Measurements from ENCODE around the gene PSMC5.
"Not testable (repeated sequence)": the region's sequence is repeated elsewhere in the genome, so short reads cannot be mapped to it uniquely, and the experiment has no call there.

Gene PSMC5

DNA sequence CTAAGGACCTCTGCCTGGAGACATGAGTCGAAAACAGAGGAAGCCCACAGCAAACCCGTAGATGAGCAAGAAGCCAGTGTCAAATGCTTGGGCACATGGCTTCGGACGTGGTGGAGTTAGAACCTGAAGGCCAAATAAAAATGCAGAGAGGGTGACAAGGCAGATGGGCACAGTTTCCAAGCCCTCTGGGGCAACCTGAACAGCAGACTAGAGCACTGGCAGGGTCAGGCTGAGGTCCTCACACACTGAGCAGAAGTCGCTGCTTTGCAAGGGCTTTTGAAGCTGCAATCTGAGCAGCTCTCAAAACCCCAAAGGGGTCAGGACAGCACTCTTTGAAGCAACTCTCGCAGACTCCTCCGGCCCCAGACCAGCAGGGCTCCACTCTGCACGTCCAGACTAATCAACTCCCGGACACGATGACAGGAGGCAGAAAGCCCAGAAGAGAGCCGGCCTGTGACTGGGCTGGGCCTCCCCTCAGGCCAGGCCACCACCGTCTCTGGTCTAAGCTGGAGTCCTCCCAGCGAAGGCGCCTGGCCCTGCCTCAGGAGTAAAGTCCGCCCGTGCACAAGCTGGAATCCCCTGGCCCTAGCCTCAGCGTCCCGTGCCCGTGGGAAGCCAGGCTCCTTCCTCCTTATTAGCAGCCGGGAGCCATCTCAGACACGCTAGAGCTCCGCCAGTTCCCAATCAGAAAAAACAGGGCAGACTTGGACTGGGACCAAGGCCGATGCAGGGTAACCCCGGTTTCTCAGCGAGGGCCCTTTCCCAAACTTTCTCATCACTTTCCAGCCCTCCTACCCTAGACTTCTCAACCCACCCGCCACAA is 14.3 kb downstream of the PSMC5 start:
- peaks cover 21% of the 10 kb centered on the region for H3K4me1 ChIP-seq (ENCODE audit: insufficient read depth, low read length)
- peak overlapping the region; percentile 81 for H3K9ac ChIP-seq (ENCODE audit: low read depth, low read length)
- no peaks in the 10 kb centered on the region for H3K9me3 ChIP-seq (ENCODE audit: insufficient read depth, low read depth, low read length)
- peaks cover 15% of the 10 kb centered on the region; the same call in 1 of the 2 replicates for H3K27me3 ChIP-seq (ENCODE audit: insufficient read depth, low read length)
- H3K27ac ChIP-seq (ENCODE audit: low read depth, low read length): peak overlapping the region; percentile 33
- peak overlapping the region; percentile 85 for H3K4me3 ChIP-seq (ENCODE audit: low read length)
- peaks cover 6% of the 10 kb centered on the region; the same call in 1 of the 2 replicates for H3K36me3 ChIP-seq (ENCODE audit: insufficient read depth, low read length)
- WGBS: 17% methylated on average over 26 of the region's 26 CpGs

DNA sequence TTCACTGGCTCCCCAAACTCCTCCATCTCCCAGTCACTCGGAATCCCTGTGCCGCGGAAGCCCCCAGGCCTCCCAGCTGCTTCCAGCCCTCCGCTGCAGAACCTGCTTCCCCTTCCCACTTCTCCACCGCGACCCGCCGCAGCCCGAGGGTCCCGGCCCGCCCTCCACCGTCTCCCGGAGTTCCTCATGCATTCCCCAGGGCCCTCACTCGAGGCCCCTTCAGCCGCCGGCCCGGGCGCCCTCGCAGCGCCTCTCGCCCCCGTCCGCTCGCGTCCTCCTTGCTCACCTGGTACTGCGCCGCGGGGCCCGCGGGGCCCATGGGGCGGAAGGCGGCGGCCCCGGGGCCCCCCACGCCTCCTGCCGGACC is 14.9 kb downstream of the PSMC5 start:
- Histone ChIP-seq H3K4me3 (ENCODE audit: low read length) (peak overlapping the region; percentile 85), H3K27ac (ENCODE audit: low read depth, low read length) (peak overlapping the region; percentile 33), H3K36me3 (ENCODE audit: insufficient read depth, low read length) (no peaks in the 10 kb centered on the region), H3K9ac (ENCODE audit: low read depth, low read length) (peak overlapping the region; percentile 81), H3K4me1 (ENCODE audit: insufficient read depth, low read length) (peaks cover 21% of the 10 kb centered on the region), H3K27me3 (ENCODE audit: insufficient read depth, low read length) (peaks cover 21% of the 10 kb centered on the region; the same call in 1 of the 2 replicates), H3K9me3 (ENCODE audit: insufficient read depth, low read depth, low read length) (no peaks in the 10 kb centered on the region)
- WGBS: under 1% methylated on average over 36 of the region's 36 CpGs

DNA sequence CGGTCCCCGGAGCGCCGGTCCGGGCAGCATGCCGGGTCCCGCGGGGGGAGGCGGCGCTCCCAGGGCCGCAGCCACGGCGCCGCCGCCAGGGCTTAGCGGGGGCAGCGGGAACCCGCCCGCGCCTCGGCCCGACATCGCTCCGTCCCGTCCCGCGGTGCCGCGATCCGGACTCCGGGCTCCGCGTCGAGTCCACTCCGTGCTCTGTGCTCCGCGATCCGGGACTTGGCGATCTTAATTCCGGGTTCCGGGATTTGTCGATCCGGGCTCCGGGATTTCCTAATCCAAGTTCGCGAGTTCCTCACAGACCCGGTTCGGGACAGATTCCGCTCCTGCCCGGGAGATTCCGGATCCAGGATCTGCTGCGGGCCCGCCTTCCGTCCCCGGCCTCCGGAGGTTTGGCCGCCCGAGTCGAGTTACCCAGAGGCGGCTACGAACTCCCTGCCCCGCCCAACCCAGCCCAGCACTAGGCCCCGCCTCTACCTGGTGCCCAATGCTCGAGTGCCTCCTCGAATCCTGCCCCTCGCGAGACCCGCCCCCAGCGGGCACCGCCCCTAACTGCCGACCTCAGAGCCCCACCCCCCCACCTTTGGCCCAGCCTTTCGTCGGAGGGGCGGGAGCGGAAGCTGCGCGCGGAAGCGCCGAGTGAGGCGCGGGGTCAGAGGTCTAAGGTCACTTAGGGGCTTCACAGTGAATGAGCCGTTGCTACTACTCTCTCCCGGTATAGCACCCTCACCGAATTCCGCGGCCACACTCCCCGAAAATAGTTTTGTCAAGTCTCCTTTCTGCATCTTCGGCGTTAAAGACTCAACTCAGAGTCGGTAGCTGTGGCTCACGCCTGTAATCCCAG is 15.5 kb downstream of the PSMC5 start, which contains the start of gene SMARCD2:
Gene SMARCD2 (minus strand): TSS at position 146 of the 847 bp plus-strand sequence. CDS start 11 bp downstream, at position 135.
- peaks cover 27% of the 10 kb centered on the region for H3K27me3 ChIP-seq (ENCODE audit: insufficient read depth, low read length)
- no peaks in the 10 kb centered on the region for H3K9me3 ChIP-seq (ENCODE audit: insufficient read depth, low read depth, low read length)
- peak within 1 kb of the TSS; percentile 85 for H3K4me3 ChIP-seq (ENCODE audit: low read length)
- H3K9ac ChIP-seq (ENCODE audit: low read depth, low read length): peak within 1 kb of the TSS; percentile 81
- no peaks in the 10 kb centered on the region for H3K36me3 ChIP-seq (ENCODE audit: insufficient read depth, low read length)
- H3K27ac ChIP-seq (ENCODE audit: low read depth, low read length): peak within 1 kb of the TSS; percentile 70
- WGBS: under 1% methylated on average over 92 of the region's 92 CpGs
- H3K4me1 ChIP-seq (ENCODE audit: insufficient read depth, low read length): peaks cover 21% of the 10 kb centered on the region

DNA sequence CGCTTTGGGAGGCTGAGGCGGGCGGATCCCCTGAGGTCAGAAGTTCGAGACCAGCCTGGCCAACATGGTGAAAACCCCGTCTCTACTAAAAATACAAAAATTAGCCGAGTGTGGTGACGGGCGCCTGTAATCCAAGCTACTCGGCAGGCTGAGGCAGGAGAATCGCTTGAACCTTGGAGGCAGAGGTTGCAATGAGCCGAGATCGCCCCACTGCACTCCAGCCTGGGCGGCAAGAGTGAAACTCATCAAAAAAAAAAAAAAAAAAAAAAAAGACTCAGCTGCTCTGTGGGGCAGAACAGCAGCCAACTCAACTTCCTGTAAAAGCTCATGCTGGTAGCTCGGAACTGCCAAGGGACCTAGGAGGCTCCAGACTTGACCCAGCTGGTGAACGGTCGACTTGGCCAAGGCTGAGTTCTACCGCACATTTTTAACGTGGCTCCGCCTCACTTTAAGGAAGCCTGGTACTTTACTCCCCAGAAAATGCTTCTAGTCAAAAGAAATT is 16.2 kb downstream of the PSMC5 start:
- peak overlapping the region; percentile 59; the same call in 1 of the 2 replicates for H3K9ac ChIP-seq (ENCODE audit: low read depth, low read length)
- H3K9me3 ChIP-seq (ENCODE audit: insufficient read depth, low read depth, low read length); H3K36me3 ChIP-seq (ENCODE audit: insufficient read depth, low read length): not testable (repeated sequence)
- H3K4me3 ChIP-seq (ENCODE audit: low read length): peak overlapping the region; percentile 85
- peaks cover 18% of the 10 kb centered on the region for H3K4me1 ChIP-seq (ENCODE audit: insufficient read depth, low read length)
- peaks cover 34% of the 10 kb centered on the region for H3K27me3 ChIP-seq (ENCODE audit: insufficient read depth, low read length)
- H3K27ac ChIP-seq (ENCODE audit: low read depth, low read length): peak overlapping the region; percentile 70
- whole genome bisulfite sequencing: 57% methylated on average over 19 of the region's 19 CpGs

DNA sequence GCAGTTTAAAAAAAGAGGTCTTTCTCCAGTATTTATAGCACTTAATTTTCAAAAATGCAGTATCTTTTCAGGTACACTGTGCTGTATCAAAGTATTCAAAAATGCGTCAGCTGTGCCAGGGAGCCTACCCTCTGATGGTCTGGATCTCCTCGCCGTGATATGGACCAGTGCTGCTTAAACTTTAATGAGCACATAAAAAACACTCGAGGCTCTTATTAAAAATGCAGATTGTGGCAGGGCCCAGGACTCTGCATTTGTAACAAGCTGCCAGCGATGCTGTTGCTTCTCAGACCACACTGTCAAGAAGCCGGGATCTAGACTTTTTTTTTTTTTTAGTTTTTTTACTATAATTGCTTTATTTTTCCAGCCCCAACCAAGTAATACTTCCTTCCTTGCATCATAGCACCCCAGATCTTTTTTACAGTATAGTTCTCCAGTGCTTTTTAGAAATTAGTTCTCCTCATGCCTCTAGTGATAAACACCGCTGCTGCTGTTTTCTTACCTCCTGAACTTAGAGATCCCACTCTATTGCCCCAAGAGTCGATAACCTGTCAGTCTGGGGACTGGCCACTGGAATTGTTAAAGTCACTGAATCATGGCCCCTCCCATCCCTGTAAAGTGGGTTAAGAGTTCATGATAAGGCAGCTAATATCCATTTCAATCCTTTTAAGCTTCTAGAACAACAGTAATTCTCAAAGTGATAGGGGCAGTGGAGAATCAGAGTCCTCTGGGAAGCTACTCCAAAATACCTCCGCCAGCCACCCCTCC is 16.9 kb downstream of the PSMC5 start:
- H3K36me3 ChIP-seq (ENCODE audit: insufficient read depth, low read length): no peaks in the 10 kb centered on the region
- H3K27ac ChIP-seq (ENCODE audit: low read depth, low read length): no peak overlapping the region
- no peak overlapping the region for H3K9ac ChIP-seq (ENCODE audit: low read depth, low read length)
- H3K9me3 ChIP-seq (ENCODE audit: insufficient read depth, low read depth, low read length): 0 out of 2 replicates have a peak, but pooled peaks cover 3% of the 10 kb centered on the region
- H3K4me3 ChIP-seq (ENCODE audit: low read length): peak overlapping the region; percentile 85
- 93% methylated on average over 8 of the region's 9 CpGs for WGBS
- H3K27me3 ChIP-seq (ENCODE audit: insufficient read depth, low read length): peaks cover 36% of the 10 kb centered on the region
- H3K4me1 ChIP-seq (ENCODE audit: insufficient read depth, low read length): peaks cover 11% of the 10 kb centered on the region

DNA sequence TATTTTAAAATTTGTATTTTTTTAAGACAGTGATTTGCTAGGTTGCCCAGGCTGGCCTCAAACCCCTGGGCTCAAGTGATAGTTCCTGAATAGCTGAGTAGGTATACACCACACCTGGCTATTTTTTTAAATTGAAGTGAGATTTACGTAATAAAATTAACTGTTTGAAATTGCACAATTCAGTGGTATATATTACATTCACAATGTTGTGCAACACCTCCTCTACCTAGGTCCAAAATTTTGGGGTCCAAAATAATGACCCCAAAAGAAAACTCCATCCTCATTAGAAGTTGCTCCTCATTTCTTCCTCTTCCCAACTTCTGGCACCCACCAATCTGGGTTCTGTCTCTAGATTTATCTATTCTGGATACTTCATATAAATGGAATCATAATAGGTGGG is 18.3 kb downstream of the PSMC5 start:
- Histone ChIP-seq H3K4me1 (ENCODE audit: insufficient read depth, low read length) (peaks cover 6% of the 10 kb centered on the region), H3K9me3 (ENCODE audit: insufficient read depth, low read depth, low read length) (0 out of 2 replicates have a peak, but pooled peaks cover 3% of the 10 kb centered on the region), H3K27ac (ENCODE audit: low read depth, low read length) (no peak overlapping the region), H3K36me3 (ENCODE audit: insufficient read depth, low read length) (no peaks in the 10 kb centered on the region), H3K27me3 (ENCODE audit: insufficient read depth, low read length) (peaks cover 44% of the 10 kb centered on the region), H3K9ac (ENCODE audit: low read depth, low read length) (no peak overlapping the region), H3K4me3 (ENCODE audit: low read length) (no peak overlapping the region)
- no CpG with 5 or more reads among the region's 1 CpG for WGBS

DNA sequence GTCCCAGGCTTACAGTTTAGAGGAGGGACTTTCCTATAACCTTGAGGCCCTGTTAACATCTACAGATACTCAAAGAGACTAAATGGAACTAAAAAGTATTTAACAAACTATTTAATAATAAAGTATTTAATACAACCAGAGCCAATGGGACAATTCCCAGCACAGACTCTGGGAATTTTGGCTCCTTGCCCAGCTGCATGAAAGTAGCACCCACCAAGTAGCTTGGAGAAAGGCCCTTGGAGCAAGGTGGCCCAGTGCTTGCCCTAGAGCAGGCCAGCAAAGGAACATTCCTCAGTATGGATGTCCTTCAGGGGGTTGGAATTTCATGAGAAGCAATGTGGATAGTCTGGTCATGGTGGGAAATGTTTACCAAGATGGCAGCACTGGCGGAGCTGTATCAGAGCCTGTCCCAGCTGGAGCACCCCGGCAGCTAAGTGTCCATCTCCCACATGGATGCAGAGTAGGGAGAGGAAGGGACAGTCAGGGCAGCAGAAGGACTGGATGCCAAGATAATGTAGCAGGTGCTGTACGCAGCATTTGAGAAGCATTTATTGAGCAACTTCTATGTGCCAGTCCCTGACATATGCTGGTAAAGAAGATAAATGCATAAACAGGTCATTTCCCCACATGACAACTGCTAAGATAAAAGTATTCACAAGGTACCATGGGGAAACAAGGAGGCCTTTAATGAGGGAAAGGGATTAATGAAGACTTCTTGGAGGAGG is 20.5 kb downstream of the PSMC5 start:
- Histone ChIP-seq H3K4me3 (ENCODE audit: low read length) (no peak overlapping the region), H3K36me3 (ENCODE audit: insufficient read depth, low read length) (no peaks in the 10 kb centered on the region), H3K27me3 (ENCODE audit: insufficient read depth, low read length) (peaks cover 47% of the 10 kb centered on the region), H3K9me3 (ENCODE audit: insufficient read depth, low read depth, low read length) (0 out of 2 replicates have a peak, but pooled peaks cover 3% of the 10 kb centered on the region), H3K27ac (ENCODE audit: low read depth, low read length) (no peak overlapping the region), H3K4me1 (ENCODE audit: insufficient read depth, low read length) (no peaks in the 10 kb centered on the region), H3K9ac (ENCODE audit: low read depth, low read length) (no peak overlapping the region)
- WGBS: 96% methylated on average over 3 of the region's 3 CpGs

DNA sequence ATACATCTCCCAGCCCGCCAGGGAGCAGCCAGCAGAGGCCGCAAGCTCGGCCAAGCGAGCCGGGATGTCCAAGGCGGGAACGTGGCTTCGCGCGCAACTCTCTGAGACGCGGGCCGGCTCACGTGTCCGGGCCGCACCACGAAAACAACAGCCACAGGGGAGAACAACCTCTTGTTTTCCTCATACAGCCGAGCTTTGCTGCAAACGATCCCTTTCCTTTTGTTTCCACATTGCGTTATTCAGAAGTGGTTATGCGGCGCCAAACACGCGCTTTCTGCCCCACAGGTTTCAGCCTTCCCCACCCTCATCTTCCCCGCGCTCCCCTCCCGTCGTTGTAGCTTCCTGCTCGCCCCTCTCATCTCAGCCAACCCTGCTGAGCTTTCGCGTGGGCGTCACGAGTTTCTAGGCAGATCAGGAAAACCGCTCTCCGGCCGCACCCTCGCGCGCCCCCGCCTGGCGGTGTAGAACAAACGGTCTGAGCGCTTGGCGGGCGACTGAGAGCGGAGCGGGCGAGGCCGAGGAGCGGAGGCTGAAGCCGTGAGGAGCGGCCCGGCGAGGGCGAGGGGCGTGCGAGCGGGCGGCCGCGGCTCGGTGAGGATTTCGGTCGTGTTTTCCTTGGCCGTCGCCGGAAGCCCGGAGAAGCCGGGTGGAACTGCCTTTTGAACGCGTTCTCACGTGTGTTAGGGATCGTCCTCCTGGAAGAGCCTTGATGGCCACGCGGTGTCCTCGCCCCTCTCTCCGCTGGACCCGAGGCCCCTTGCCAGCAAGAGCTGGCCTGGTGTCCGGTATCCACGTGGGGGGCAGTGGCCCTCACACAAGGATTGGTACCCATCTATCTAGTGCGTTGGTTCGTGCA is 21.8 kb downstream of the PSMC5 start:
- Histone ChIP-seq H3K4me3 (ENCODE audit: low read length) (peak overlapping the region; percentile 36), H3K4me1 (ENCODE audit: insufficient read depth, low read length) (no peaks in the 10 kb centered on the region), H3K27ac (ENCODE audit: low read depth, low read length) (no peak overlapping the region), H3K9me3 (ENCODE audit: insufficient read depth, low read depth, low read length) (0 out of 2 replicates have a peak, but pooled peaks cover 3% of the 10 kb centered on the region), H3K27me3 (ENCODE audit: insufficient read depth, low read length) (peaks cover 50% of the 10 kb centered on the region), H3K9ac (ENCODE audit: low read depth, low read length) (peak overlapping the region; percentile 76), H3K36me3 (ENCODE audit: insufficient read depth, low read length) (no peaks in the 10 kb centered on the region)
- WGBS: 72% methylated on average over 82 of the region's 82 CpGs

DNA sequence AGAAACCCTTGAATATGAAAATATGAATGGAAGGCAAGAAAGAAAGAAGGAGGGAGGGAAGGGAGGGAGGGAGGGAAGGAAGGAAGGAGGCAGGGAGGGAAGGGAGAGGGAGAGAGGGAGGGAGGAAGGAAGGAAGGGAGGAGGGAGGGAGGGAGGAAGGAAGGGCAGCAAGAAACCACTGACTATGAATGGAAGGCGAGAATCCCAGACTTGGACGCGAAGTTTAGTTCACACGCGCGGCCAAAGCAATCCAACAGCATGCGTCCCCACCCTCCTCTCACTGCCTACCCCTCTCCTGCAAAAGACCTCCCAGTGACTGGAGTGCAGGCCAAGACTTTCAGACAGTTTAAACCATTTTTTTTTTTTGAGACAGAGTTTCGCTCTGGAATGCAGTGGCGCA is 23.2 kb downstream of the PSMC5 start:
- no peak overlapping the region for H3K9ac ChIP-seq (ENCODE audit: low read depth, low read length)
- H3K27me3 ChIP-seq (ENCODE audit: insufficient read depth, low read length): peaks cover 45% of the 10 kb centered on the region
- WGBS: 94% methylated on average over 9 of the region's 9 CpGs
- H3K27ac ChIP-seq (ENCODE audit: low read depth, low read length): no peak overlapping the region
- no peaks in the 10 kb centered on the region for H3K4me1 ChIP-seq (ENCODE audit: insufficient read depth, low read length)
- 0 out of 2 replicates have a peak, but pooled peaks cover 3% of the 10 kb centered on the region for H3K9me3 ChIP-seq (ENCODE audit: insufficient read depth, low read depth, low read length)
- H3K4me3 ChIP-seq (ENCODE audit: low read length): no peak overlapping the region
- no peaks in the 10 kb centered on the region for H3K36me3 ChIP-seq (ENCODE audit: insufficient read depth, low read length)
